Stimulated activated CD8-positive, alpha-beta memory T cell treated with anti-CD3 and anti-CD28 coated beads, Interleukin-7, amount 100 ng/mL, for 48 hours (primary cell): ENCODE measurements around the gene TRAF1.

Source experiments
- DNase-seq, 2 donors: peaks; one replicate each; pipeline ENCODE4 v3.0.0-alpha.2; 2020; ENCODE audit warnings: low read depth in 1 of 2; ENCODE audit errors: extremely low read depth in 1 of 2

The TRAF1 gene

GRCh38 chr9:120941046-120941770 lies 14.6 kb upstream of the TRAF1 start:
- DNase-seq: no peak

- no peak for DNase-seq
Observed at GRCh38 chr9:120940573-120940972, 14.0 kb upstream of the TRAF1 start.

DNA sequence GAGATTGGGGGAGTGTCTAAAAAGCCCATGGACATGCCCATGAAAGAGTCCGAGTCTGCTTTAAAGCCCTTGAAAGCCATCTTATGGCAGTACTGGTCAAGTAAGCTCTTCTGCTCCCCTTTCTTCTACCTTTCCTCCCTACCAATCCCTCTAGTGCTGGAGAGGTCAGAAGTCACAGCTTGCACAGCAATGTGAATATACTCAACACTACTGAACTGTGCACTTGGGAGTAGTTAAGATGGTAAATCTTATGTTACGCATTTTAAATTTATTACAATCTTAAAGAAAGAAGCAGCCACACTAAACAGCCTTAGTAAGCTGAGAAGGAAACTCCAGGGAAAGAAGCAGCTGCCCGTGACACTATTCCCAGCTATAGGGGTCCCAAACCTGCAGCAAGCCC lies 12.3 kb upstream of the TRAF1 start:
- DNase-seq: no peak

GRCh38 chr9:120937596-120937995 lies 11.0 kb upstream of the TRAF1 start:
- DNase-seq: no peak

DNA sequence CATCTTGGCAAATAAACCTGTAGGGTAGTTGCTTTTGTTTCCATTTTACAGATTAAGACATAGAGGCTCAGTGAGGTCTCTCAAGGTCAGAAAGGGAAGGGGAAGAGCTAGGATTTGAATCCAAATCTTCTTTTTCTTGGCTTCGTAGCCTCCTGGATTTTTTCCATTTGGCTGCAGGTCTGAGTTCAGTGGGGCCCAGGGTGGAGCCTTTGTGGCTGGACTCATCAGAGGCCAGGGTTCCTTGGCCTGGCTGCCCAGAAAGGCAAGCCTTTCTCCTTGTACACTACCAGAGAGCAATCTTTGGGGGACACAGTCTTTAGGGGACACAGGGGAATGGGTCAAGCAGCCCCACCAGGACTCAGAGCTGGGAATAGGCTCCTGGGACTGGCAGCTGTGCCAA lies 10.5 kb upstream of the TRAF1 start:
- no peak for DNase-seq

- DNase-seq: no peak
Observed at GRCh38 chr9:120936764-120937122, 10.1 kb upstream of the TRAF1 start.

- peak; percentile 75 to 87 for DNase-seq
Observed at GRCh38 chr9:120936011-120936763, 9.6 kb upstream of the TRAF1 start.

DNA sequence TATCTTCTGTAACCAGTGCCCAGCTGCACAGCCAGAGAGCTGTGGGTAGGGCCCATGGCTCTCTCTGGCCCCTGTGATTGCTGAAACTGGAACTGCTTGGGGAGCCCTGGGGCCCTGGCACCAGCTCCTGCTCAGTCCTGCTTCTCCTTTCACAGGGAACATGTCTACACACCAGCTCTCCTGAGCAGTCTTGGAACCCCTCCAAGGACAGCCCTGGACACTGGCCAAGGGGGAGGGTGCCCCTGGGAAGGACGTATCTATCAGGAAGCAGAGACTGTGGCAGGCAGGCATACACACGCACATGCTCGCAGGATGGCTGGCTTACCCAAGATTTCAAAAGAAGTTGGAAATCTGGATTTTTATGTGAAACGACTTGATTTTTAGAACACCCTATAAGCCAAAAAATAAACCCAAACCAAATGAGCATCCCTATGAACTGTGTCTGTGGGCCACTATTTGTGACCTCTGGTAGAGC lies 8.8 kb upstream of the TRAF1 start:
- no peak for DNase-seq

DNA sequence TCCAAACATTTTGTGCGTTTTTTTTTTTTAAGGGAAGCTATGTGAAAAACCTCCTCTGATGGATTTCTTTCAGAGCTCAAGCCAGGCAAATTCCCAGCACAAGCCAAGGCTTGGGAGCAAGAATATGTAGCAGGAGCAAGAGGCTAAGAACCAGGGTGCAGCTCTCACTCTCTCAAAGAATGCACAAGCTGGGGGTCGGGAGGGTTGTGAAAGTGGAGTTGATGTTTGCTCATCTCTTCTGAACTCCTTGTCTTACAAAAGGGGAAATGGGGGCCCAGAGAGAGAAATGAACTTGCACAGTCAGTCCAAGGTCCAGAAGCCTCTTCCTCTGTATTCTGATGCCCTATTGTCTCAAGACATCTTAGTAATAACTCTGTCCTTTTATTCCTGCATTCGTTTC lies 7.7 kb upstream of the TRAF1 start:
- DNase-seq: no peak

GRCh38 chr9:120933310-120934055 lies 6.9 kb upstream of the TRAF1 start:
- no peak for DNase-seq

GRCh38 chr9:120932086-120932823 lies 5.7 kb upstream of the TRAF1 start:
- DNase-seq: no peak

GRCh38 chr9:120931231-120932085 lies 4.9 kb upstream of the TRAF1 start:
- DNase-seq: peak in 1 of 2 donors; percentile 67

- DNase-seq: no peak
Observed at GRCh38 chr9:120929229-120929791, 2.7 kb upstream of the TRAF1 start.

- DNase-seq: peak; percentile 62 to 72
Observed at GRCh38 chr9:120928483-120929228, 2.1 kb upstream of the TRAF1 start.

- no peak for DNase-seq
Observed at GRCh38 chr9:120928015-120928482, 1.5 kb upstream of the TRAF1 start.

DNA sequence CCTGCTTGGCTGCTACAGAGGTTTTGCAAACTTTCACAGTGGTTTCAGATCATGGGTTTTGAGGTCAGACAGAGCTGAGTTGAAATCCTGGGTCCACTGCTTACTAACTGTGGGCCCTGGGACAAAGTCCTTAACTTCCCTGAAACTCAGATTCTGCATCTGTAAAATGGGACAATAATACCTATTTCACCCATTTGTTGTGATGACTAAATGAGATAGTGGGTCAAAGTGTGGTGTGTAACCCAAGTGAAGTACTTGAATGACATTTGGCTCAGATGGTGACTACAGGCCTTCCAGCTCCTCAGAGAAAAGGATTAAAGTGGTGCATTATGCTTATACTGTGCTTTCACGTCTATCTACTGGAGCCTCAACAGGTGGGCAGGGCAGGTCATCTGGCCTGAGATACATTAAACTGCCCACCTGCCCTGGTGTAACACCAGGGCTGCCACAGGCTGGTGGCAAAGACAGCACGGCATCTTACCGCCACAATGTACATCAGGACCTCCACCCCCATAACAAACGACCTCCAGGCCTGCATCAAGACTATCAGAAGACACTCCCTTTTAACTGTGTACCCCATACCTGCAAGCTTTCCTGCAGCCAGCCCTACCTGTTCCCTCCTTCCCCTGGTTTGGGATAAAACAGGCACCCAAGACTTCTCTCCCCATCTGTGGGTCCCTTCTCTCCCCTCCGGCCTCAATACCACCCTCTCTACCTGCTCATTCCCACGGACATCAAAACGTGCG lies 846 bp upstream of the TRAF1 start:
- DNase-seq: no peak

GRCh38 chr9:120925535-120926396 lies 830 bp downstream of the TRAF1 start:
- DNase-seq: peak; percentile 72 to 92
